HEK293 (cell line): ENCODE results near the gene KLHL22.

ENCODE experiments used
- CTCF ChIA-PET: fragments of 350-600 bp; formaldehyde crosslinking; extraction: SDS; loops from one replicate; lab custom pipeline; 2021; ENCODE audit warnings: antibody characterized with exemption; lab: Yijun Ruan, JAX
- POLR2A ChIA-PET: fragments of 300-600 bp; formaldehyde crosslinking; extraction: SDS; loops from one replicate; lab custom pipeline; 2020; ENCODE audit warnings: antibody characterized with exemption, inconsistent platforms; lab: Yijun Ruan, JAX
- H3K27ac ChIP-seq: fragments of 200-500 bp; sonication (Bioruptor generic); 2 replicates; pipeline ENCODE4 v1.5.1; 2014; ENCODE audit warnings: low read depth, low read length, control low read depth, inconsistent platforms; ENCODE audit errors: extremely low read depth
- H3K36me3 ChIP-seq, 2 experiments: fragments of 200-500 bp in 1 of 2; sonication (Bioruptor generic) in 1 of 2; 1 replicate in 1 of 2; 2 replicates in 1 of 2; pipeline ENCODE4 v1.5.1; 2014 to 2017; ENCODE audit warnings: inconsistent platforms in 2 of 2, low read length in 2 of 2; ENCODE audit not compliant: control insufficient read depth in 2 of 2, insufficient read depth in 1 of 2
- H3K4me1 ChIP-seq: fragments of 200-500 bp; sonication (Bioruptor generic); 2 replicates; pipeline ENCODE4 v1.5.1; 2014; ENCODE audit warnings: mild to moderate bottlenecking, low read length, inconsistent platforms; ENCODE audit not compliant: control insufficient read depth, insufficient read depth
- H3K4me3 ChIP-seq: 2 replicates; pipeline ENCODE4 v1.5.1; 2011; ENCODE audit warnings: low read depth, mild to moderate bottlenecking, control low read depth, low read length, moderate library complexity
- H3K9me3 ChIP-seq: fragments of 200-500 bp; sonication (Bioruptor generic); 2 replicates; pipeline ENCODE4 v1.5.1; 2014; ENCODE audit warnings: low read depth, low read length, inconsistent platforms; ENCODE audit not compliant: control insufficient read depth, insufficient read depth
- BCL11B ChIP-seq: fragments of 450-650 bp; formaldehyde crosslinking; IDR thresholded peaks from 2 replicates; pipeline ENCODE4 v1.5.1; 2016; ENCODE audit warnings: low read depth, missing biosample characterization, missing genetic modification characterization
- GFI1B ChIP-seq: fragments of 450-650 bp; formaldehyde crosslinking; IDR thresholded peaks from 2 replicates; pipeline ENCODE4 v1.5.1; 2016; ENCODE audit warnings: missing biosample characterization, missing genetic modification characterization
- GLI4 ChIP-seq: fragments of 450-650 bp; formaldehyde crosslinking; IDR thresholded peaks from 2 replicates; pipeline ENCODE4 v1.5.1; 2016; ENCODE audit warnings: missing biosample characterization, missing genetic modification characterization
- MYNN ChIP-seq: fragments of 450-650 bp; formaldehyde crosslinking; IDR thresholded peaks from 2 replicates; pipeline ENCODE4 v1.5.1; 2016; ENCODE audit warnings: missing biosample characterization, missing genetic modification characterization, borderline replicate concordance
- PRDM1 ChIP-seq: fragments of 450-650 bp; formaldehyde crosslinking; IDR thresholded peaks from 2 replicates; pipeline ENCODE4; 2016; ENCODE audit warnings: missing biosample characterization, missing genetic modification characterization
- SCRT1 ChIP-seq: fragments of 450-650 bp; formaldehyde crosslinking; IDR thresholded peaks from 2 replicates; pipeline ENCODE4 v1.5.1; 2016; ENCODE audit warnings: missing biosample characterization, missing genetic modification characterization, borderline replicate concordance
- SCRT2 ChIP-seq: fragments of 450-650 bp; formaldehyde crosslinking; IDR thresholded peaks from 2 replicates; pipeline ENCODE4 v1.5.1; 2016; ENCODE audit warnings: missing biosample characterization, missing genetic modification characterization
- SP3 ChIP-seq: fragments of 450-650 bp; formaldehyde crosslinking; IDR thresholded peaks from 2 replicates; pipeline ENCODE4 v1.5.1; 2016; ENCODE audit warnings: missing biosample characterization, missing genetic modification characterization
- YY2 ChIP-seq: fragments of 450-650 bp; formaldehyde crosslinking; IDR thresholded peaks from 2 replicates; pipeline ENCODE4 v1.5.1; 2016; ENCODE audit warnings: missing biosample characterization, missing genetic modification characterization
- ZFHX2 ChIP-seq: fragments of 450-650 bp; formaldehyde crosslinking; conservative IDR thresholded peaks from 2 replicates; pipeline ENCODE4 v1.5.1; 2016; ENCODE audit warnings: missing biosample characterization, missing genetic modification characterization
- ZIC2 ChIP-seq: fragments of 450-650 bp; formaldehyde crosslinking; IDR thresholded peaks from 2 replicates; pipeline ENCODE4 v1.5.1; 2016; ENCODE audit warnings: missing biosample characterization, missing genetic modification characterization
- ZNF157 ChIP-seq: fragments of 450-650 bp; formaldehyde crosslinking; IDR thresholded peaks from 2 replicates; pipeline ENCODE4 v1.5.1; 2016; ENCODE audit warnings: missing biosample characterization, missing genetic modification characterization
- ZNF174 ChIP-seq: fragments of 450-650 bp; formaldehyde crosslinking; IDR thresholded peaks from 2 replicates; pipeline ENCODE4 v1.5.0; 2017; ENCODE audit warnings: missing biosample characterization, mild to moderate bottlenecking, missing genetic modification characterization
- ZNF19 ChIP-seq: fragments of 450-650 bp; formaldehyde crosslinking; IDR thresholded peaks from 2 replicates; pipeline ENCODE4; 2016; ENCODE audit warnings: missing biosample characterization, missing genetic modification characterization, low read depth
- ZNF26 ChIP-seq: fragments of 450-650 bp; formaldehyde crosslinking; IDR thresholded peaks from 2 replicates; pipeline ENCODE4 v1.5.1; 2016; ENCODE audit warnings: missing biosample characterization, missing genetic modification characterization
- ZNF274 ChIP-seq, 2 experiments: fragments of 200-500 bp in 1 of 2; fragments of 450-650 bp in 1 of 2; sonication (Bioruptor generic) in 1 of 2; formaldehyde crosslinking in 1 of 2; IDR thresholded peaks; 2 replicates each; pipeline versions ENCODE4 v1.5.1 to v1.6.1; 2014 to 2016; ENCODE audit warnings: borderline replicate concordance in 1 of 2, inconsistent platforms in 1 of 2, low read length in 1 of 2, missing biosample characterization in 1 of 2, missing genetic modification characterization in 1 of 2
- ZNF596 ChIP-seq: fragments of 450-650 bp; IDR thresholded peaks from 2 replicates; pipeline ENCODE4 v1.5.0; 2018; ENCODE audit warnings: missing biosample characterization, mild to moderate bottlenecking, missing genetic modification characterization, moderate library complexity
- ZNF600 ChIP-seq: fragments of 450-650 bp; formaldehyde crosslinking; IDR thresholded peaks from 2 replicates; pipeline ENCODE4 v1.5.1; 2016; ENCODE audit warnings: missing biosample characterization, missing genetic modification characterization
- ZNF621 ChIP-seq: fragments of 450-650 bp; formaldehyde crosslinking; IDR thresholded peaks from 2 replicates; pipeline ENCODE4 v1.5.1; 2017; ENCODE audit warnings: missing biosample characterization, missing genetic modification characterization
- ZNF624 ChIP-seq: fragments of 450-650 bp; formaldehyde crosslinking; IDR thresholded peaks from 2 replicates; pipeline ENCODE4 v1.5.1; 2017; ENCODE audit warnings: missing biosample characterization, missing genetic modification characterization
- ZNF677 ChIP-seq: fragments of 450-650 bp; IDR thresholded peaks from 2 replicates; pipeline ENCODE4 v1.5.0; 2018; ENCODE audit warnings: missing biosample characterization, mild to moderate bottlenecking, missing genetic modification characterization, moderate library complexity
- ZNF768 ChIP-seq: fragments of 450-650 bp; formaldehyde crosslinking; IDR thresholded peaks from 2 replicates; pipeline ENCODE4 v1.5.1; 2018; ENCODE audit warnings: missing biosample characterization, mild to moderate bottlenecking, missing genetic modification characterization
- ZSCAN16 ChIP-seq: fragments of 450-650 bp; formaldehyde crosslinking; IDR thresholded peaks from 2 replicates; pipeline ENCODE4 v1.5.1; 2016; ENCODE audit warnings: missing biosample characterization, missing genetic modification characterization
- ZSCAN30 ChIP-seq: fragments of 450-650 bp; IDR thresholded peaks from 2 replicates; pipeline ENCODE4 v1.5.1; 2018; ENCODE audit warnings: missing biosample characterization, mild to moderate bottlenecking, missing genetic modification characterization, moderate library complexity
- ZXDB ChIP-seq: fragments of 450-650 bp; formaldehyde crosslinking; IDR thresholded peaks from 2 replicates; pipeline ENCODE4 v1.5.1; 2016; ENCODE audit warnings: missing biosample characterization, missing genetic modification characterization
- TF ChIP-seq, protein P1 (sequence below): fragments of 450-650 bp; IDR thresholded peaks from 2 replicates; pipeline ENCODE4 v1.5.1; 2018; ENCODE audit warnings: missing biosample characterization, missing genetic modification characterization
- TF ChIP-seq, protein P2 (sequence below): fragments of 450-650 bp; formaldehyde crosslinking; IDR thresholded peaks from 2 replicates; pipeline ENCODE4 v1.5.1; 2017; ENCODE audit warnings: missing biosample characterization, mild to moderate bottlenecking, missing genetic modification characterization, moderate library complexity
- TF ChIP-seq, protein P3 (sequence below): fragments of 450-650 bp; formaldehyde crosslinking; IDR thresholded peaks from 2 replicates; pipeline ENCODE4 v1.5.1; 2016; ENCODE audit warnings: missing biosample characterization, missing genetic modification characterization, borderline replicate concordance

The KLHL22 gene

DNA sequence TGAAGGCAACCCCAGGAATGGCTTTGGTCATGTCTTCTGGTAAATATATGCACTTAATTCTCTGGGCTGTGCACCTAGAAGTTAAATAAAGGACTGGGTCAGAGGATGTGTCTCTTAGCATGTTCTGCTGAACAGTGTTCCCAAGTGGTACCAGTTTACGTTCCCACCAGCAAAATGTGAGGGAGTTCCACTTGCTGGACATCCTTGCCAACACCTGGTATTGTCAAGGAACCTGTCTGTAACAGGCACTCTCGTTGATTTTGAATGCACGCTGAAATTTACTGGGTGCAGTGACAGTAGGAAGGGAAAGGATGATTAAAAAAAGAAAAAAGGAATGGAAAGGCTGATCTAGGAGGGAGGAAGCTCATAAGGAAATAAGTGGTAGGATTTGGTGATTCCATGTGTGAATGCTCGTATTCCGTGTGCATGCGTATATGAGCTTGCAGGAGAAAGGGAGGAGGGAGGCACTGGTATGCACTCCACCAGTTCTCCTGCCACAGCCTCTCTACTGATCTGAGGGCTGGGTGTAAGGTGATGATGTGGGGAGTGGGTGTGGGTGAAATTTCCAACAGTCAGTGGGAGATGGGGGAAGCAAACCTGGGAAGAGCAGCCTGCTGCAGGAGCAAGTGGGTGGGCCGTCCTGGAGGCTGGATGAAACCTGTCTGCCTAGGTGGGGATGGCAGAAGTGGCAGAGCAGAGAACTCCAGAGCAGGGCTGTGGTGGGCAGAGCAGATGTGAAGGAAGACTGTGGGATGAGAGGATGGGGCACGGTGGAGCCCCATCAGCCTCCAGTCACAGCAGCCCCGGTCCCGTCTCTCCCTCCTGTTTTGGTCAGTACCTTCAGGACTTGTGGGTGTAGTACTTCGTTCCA lies 26.8 kb upstream of the KLHL22 start:
- POLR2A ChIA-PET, result interaction anchor here (1.2 to 5.6 kb wide), 2 partner anchors 9 to 14 kb away, joined by 4 to 35 read pairs; partner anchors contain the start of gene MED15
- CTCF ChIA-PET, result interaction anchor here (1.1 to 1.3 kb wide), 4 partner anchors 9 to 41 kb away, joined by 4 to 6 read pairs (median 4); no protein-coding TSS in a partner anchor
- peaks cover 9 to 44% of the 10 kb centered on the region in 2 experiments; a peak in 2 of 3 replicates for H3K36me3 ChIP-seq
- H3K4me1 ChIP-seq, result peaks cover 6% of the 10 kb centered on the region; the same call in 1 of the 2 replicates
- H3K9me3 ChIP-seq, result no peaks in the 10 kb centered on the region
- no peak overlapping the region for H3K4me3 ChIP-seq
- H3K27ac ChIP-seq, result no peak overlapping the region
- peak; percentile 79 for TF ChIP-seq PRDM1 (tag by site-specific recombination)
- TF ChIP-seq MYNN, result no peak
- TF ChIP-seq ZSCAN30 (tag by site-specific recombination), result no peak
- TF ChIP-seq, protein P1, sequence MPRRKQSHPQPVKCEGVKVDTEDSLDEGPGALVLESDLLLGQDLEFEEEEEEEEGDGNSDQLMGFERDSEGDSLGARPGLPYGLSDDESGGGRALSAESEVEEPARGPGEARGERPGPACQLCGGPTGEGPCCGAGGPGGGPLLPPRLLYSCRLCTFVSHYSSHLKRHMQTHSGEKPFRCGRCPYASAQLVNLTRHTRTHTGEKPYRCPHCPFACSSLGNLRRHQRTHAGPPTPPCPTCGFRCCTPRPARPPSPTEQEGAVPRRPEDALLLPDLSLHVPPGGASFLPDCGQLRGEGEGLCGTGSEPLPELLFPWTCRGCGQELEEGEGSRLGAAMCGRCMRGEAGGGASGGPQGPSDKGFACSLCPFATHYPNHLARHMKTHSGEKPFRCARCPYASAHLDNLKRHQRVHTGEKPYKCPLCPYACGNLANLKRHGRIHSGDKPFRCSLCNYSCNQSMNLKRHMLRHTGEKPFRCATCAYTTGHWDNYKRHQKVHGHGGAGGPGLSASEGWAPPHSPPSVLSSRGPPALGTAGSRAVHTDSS (tag by site-specific recombination), result no peak
- no peak for TF ChIP-seq BCL11B (tag by site-specific recombination)
- no peak for TF ChIP-seq ZNF624 (tag by site-specific recombination)
- no peak for TF ChIP-seq GFI1B (tag by site-specific recombination)
- TF ChIP-seq ZNF157 (tag by site-specific recombination), result no peak
- no peak for TF ChIP-seq ZNF621 (tag by site-specific recombination)
- TF ChIP-seq ZSCAN16, result no peak
- TF ChIP-seq ZNF596 (tag by site-specific recombination), result no peak
- TF ChIP-seq ZXDB, result no peak
- peak; percentile 94 for TF ChIP-seq ZFHX2 (tag by site-specific recombination)
- no peak for TF ChIP-seq GLI4 (tag by site-specific recombination)
- no peak for TF ChIP-seq ZNF19 (tag by site-specific recombination)
- no peak for TF ChIP-seq ZNF174 (tag by site-specific recombination)
- TF ChIP-seq, protein P2, sequence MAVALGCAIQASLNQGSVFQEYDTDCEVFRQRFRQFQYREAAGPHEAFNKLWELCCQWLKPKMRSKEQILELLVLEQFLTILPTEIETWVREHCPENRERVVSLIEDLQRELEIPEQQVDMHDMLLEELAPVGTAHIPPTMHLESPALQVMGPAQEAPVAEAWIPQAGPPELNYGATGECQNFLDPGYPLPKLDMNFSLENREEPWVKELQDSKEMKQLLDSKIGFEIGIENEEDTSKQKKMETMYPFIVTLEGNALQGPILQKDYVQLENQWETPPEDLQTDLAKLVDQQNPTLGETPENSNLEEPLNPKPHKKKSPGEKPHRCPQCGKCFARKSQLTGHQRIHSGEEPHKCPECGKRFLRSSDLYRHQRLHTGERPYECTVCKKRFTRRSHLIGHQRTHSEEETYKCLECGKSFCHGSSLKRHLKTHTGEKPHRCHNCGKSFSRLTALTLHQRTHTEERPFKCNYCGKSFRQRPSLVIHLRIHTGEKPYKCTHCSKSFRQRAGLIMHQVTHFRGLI (tag by site-specific recombination), result no peak
- TF ChIP-seq, protein P3, sequence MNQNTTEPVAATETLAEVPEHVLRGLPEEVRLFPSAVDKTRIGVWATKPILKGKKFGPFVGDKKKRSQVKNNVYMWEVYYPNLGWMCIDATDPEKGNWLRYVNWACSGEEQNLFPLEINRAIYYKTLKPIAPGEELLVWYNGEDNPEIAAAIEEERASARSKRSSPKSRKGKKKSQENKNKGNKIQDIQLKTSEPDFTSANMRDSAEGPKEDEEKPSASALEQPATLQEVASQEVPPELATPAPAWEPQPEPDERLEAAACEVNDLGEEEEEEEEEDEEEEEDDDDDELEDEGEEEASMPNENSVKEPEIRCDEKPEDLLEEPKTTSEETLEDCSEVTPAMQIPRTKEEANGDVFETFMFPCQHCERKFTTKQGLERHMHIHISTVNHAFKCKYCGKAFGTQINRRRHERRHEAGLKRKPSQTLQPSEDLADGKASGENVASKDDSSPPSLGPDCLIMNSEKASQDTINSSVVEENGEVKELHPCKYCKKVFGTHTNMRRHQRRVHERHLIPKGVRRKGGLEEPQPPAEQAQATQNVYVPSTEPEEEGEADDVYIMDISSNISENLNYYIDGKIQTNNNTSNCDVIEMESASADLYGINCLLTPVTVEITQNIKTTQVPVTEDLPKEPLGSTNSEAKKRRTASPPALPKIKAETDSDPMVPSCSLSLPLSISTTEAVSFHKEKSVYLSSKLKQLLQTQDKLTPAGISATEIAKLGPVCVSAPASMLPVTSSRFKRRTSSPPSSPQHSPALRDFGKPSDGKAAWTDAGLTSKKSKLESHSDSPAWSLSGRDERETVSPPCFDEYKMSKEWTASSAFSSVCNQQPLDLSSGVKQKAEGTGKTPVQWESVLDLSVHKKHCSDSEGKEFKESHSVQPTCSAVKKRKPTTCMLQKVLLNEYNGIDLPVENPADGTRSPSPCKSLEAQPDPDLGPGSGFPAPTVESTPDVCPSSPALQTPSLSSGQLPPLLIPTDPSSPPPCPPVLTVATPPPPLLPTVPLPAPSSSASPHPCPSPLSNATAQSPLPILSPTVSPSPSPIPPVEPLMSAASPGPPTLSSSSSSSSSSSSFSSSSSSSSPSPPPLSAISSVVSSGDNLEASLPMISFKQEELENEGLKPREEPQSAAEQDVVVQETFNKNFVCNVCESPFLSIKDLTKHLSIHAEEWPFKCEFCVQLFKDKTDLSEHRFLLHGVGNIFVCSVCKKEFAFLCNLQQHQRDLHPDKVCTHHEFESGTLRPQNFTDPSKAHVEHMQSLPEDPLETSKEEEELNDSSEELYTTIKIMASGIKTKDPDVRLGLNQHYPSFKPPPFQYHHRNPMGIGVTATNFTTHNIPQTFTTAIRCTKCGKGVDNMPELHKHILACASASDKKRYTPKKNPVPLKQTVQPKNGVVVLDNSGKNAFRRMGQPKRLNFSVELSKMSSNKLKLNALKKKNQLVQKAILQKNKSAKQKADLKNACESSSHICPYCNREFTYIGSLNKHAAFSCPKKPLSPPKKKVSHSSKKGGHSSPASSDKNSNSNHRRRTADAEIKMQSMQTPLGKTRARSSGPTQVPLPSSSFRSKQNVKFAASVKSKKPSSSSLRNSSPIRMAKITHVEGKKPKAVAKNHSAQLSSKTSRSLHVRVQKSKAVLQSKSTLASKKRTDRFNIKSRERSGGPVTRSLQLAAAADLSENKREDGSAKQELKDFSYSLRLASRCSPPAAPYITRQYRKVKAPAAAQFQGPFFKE (tag by site-specific recombination), result no peak
- no peak for TF ChIP-seq ZNF677
- no peak for TF ChIP-seq SCRT2 (tag by site-specific recombination)
- TF ChIP-seq ZNF600 (tag by site-specific recombination), result peak; percentile 88
- no peak for TF ChIP-seq SP3 (tag by site-specific recombination)
- TF ChIP-seq SCRT1 (tag by site-specific recombination), result no peak
- no peak for TF ChIP-seq ZNF768 (tag by site-specific recombination)
- TF ChIP-seq ZIC2 (tag by site-specific recombination), result no peak
- TF ChIP-seq YY2 (tag by site-specific recombination), result no peak
- TF ChIP-seq ZNF274 (IDR thresholded peaks at IDR 0.05; ENCODE audit: low read length), result no peak
- no peak for TF ChIP-seq ZNF274 (tag by site-specific recombination; IDR thresholded peaks at IDR 0.05; ENCODE audit: borderline replicate concordance)
- TF ChIP-seq ZNF26 (tag by site-specific recombination), result no peak
